Naive thymus-derived CD4-positive, alpha-beta T cell (primary cell): ENCODE measurements around the gene UBL7. TPM values are rescaled to one million over a fixed set of nuclear protein-coding genes. Genes with fewer than 3 reads are reported as not detected.

Experiments used
- ATAC-seq: fragments of 150-1000 bp; cut with Tn5 transposase; 2 replicates; pipeline ENCODE4 v1.10.0; 2021; ENCODE audit warnings: mild to moderate bottlenecking, moderate library complexity
- CTCF ChIA-PET: fragments of 350-600 bp; sonication (Branson Sonifier 250); formaldehyde crosslinking; loops from one replicate; lab custom pipeline; 2021; ENCODE audit warnings: antibody characterized with exemption; lab: Charles Lee
- POLR2A ChIA-PET: fragments of 350-600 bp; sonication (Branson Sonifier 250); formaldehyde crosslinking; loops from one replicate; lab custom pipeline; 2021; ENCODE audit warnings: antibody characterized with exemption, inconsistent platforms; lab: Charles Lee
- DNase-seq, 9 donors: peaks; one replicate each; pipeline versions ENCODE4 v3.0.0 to v3.0.0-alpha.2; 2020 to 2022; ENCODE audit warnings: mixed read lengths in 1 of 9
- H3K27ac ChIP-seq: one replicate; pipeline ENCODE4 v1.7.0; 2013; ENCODE audit warnings: mild to moderate bottlenecking, low read depth, low read length, moderate library complexity
- H3K27me3 ChIP-seq, 2 donors: one replicate each; pipeline ENCODE4 v1.7.0; 2013; ENCODE audit warnings: low read length in 2 of 2, mild to moderate bottlenecking in 2 of 2, moderate library complexity in 2 of 2; ENCODE audit not compliant: control insufficient read depth in 2 of 2, insufficient read depth in 2 of 2
- H3K36me3 ChIP-seq, 3 experiments: 1 replicate in 2 of 3; 2 replicates in 1 of 3; pipeline ENCODE4 v1.7.0; 2013; ENCODE audit warnings: low read length in 3 of 3, mild to moderate bottlenecking in 3 of 3, moderate library complexity in 1 of 3; ENCODE audit not compliant: insufficient read depth in 3 of 3, control insufficient read depth in 2 of 3
- H3K4me1 ChIP-seq, 2 donors: one replicate each; pipeline ENCODE4 v1.7.0; 2013; ENCODE audit warnings: low read length in 2 of 2, mild to moderate bottlenecking in 2 of 2, moderate library complexity in 1 of 2; ENCODE audit not compliant: control insufficient read depth in 2 of 2, insufficient read depth in 2 of 2
- H3K4me3 ChIP-seq: 2 replicates; pipeline ENCODE4 v1.7.0; 2013; ENCODE audit warnings: mild to moderate bottlenecking, low read length
- H3K9me3 ChIP-seq, 3 experiments: 1 replicate in 2 of 3; 2 replicates in 1 of 3; pipeline ENCODE4 v1.7.0; 2013; ENCODE audit warnings: low read length in 3 of 3; ENCODE audit not compliant: control insufficient read depth in 2 of 3
- H3K27ac Mint-ChIP-seq, 9 donors: one replicate each; pipeline ENCODE4 v1.8.0; 2020 to 2022; ENCODE audit warnings: mixed read lengths in 9 of 9, mild to moderate bottlenecking in 8 of 9, moderate library complexity in 5 of 9, inconsistent platforms in 2 of 9
- H3K27me3 Mint-ChIP-seq, 5 donors: one replicate each; pipeline ENCODE4 v1.8.0; 2021 to 2022; ENCODE audit warnings: mixed read lengths in 5 of 5, mild to moderate bottlenecking in 1 of 5
- H3K36me3 Mint-ChIP-seq, 5 donors: one replicate each; pipeline ENCODE4 v1.8.0; 2020 to 2022; ENCODE audit warnings: mixed read lengths in 5 of 5, mild to moderate bottlenecking in 3 of 5, inconsistent platforms in 1 of 5
- H3K4me1 Mint-ChIP-seq, 7 donors: one replicate each; pipeline ENCODE4 v1.8.0; 2020 to 2022; ENCODE audit warnings: mixed read lengths in 7 of 7, mild to moderate bottlenecking in 3 of 7, inconsistent platforms in 1 of 7
- H3K4me3 Mint-ChIP-seq, 10 donors: one replicate each; pipeline ENCODE4 v1.8.0; 2020 to 2022; ENCODE audit warnings: mild to moderate bottlenecking in 10 of 10, mixed read lengths in 10 of 10, moderate library complexity in 6 of 10, inconsistent platforms in 2 of 10
- H3K9me3 Mint-ChIP-seq, 11 donors: one replicate each; pipeline ENCODE4 v1.8.0; 2020 to 2022; ENCODE audit warnings: mixed read lengths in 11 of 11, mild to moderate bottlenecking in 4 of 11, inconsistent platforms in 1 of 11, moderate library complexity in 1 of 11
- intact Hi-C, 2 donors: fragments of 100-400 bp; cut with micrococcal nuclease; formaldehyde crosslinking; loops; one replicate each; pipeline ENCODE4 v1.15.1; 2023
- polyA plus RNA-seq, 2 donors: library from polyadenylated mRNA; unstranded; fragments of 300-500 nt; fragmentation: Illumina TruSeq; gene quantifications; one replicate each; pipeline ENCODE4 v1.2.3, GENCODE V29; 2021
- total RNA-seq, 6 experiments: library from RNA in 5 of 6; stranded (reverse) in 5 of 6; gene quantifications; 1 replicate in 5 of 6; 2 replicates in 1 of 6; pipeline ENCODE4 v1.2.3 and lab custom pipeline; 2021 to 2026

The UBL7 gene
- total and polyA plus RNA-seq, 7 experiments from 2014 or later: 20.2 to 127 (median 44.0) TPM

DNA sequence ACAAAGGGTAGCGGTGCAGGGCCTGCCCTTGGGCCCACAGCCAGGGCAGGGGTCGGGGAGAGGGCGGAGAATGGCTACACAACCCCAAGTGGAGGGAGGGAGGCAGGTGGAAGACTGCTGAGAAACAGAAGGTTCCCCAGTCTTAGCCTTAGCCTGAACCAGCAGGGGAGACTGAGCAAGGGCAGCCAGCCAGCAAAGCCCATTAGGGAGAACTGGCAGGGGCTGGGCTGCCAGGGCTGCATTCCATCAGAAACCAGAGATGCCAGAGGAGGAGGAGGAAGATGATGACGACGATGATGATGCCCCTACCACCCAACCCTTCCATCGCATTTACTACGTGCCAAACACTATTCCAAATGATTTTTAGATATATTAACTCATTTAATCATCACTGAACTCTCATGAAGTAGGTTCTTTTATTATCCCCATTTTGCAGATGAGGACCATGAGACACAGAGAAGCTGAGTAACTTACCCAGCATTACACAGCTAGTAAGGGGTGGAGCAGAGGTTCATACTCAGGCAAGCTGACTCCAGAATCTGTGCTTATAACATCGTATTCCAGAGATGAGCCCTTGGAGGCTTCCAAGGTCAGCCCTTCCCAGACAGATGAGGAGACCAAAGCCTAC lies 35.9 kb downstream of the UBL7 start:
- H3K36me3 ChIP-seq: no peaks in the 10 kb centered on the region
- H3K36me3 Mint-ChIP-seq: peaks cover 0 to 3% (median 0%) of the 10 kb centered on the region in 5 donors
- ChIA-PET CTCF (no interaction called here), POLR2A (no interaction called here)
- H3K9me3 Mint-ChIP-seq: peaks cover 0 to 1% (median 0%) of the 10 kb centered on the region in 11 donors
- H3K27ac ChIP-seq: no peak overlapping the region
- DNase-seq (no peak), ATAC-seq (no peak)
- H3K4me1 Mint-ChIP-seq: peaks cover 0 to 60% (median 5%) of the 10 kb centered on the region in 7 donors
- no peaks in the 10 kb centered on the region for H3K27me3 Mint-ChIP-seq
- H3K27me3 ChIP-seq: no peaks in the 10 kb centered on the region
- peaks cover 0 to 26% of the 10 kb centered on the region in 2 donors for H3K4me1 ChIP-seq
- no peak overlapping the region for H3K27ac Mint-ChIP-seq
- intact Hi-C loops: no loop called here
- H3K4me3 Mint-ChIP-seq: no peak overlapping the region
- no peaks in the 10 kb centered on the region for H3K9me3 ChIP-seq
- no peak overlapping the region for H3K4me3 ChIP-seq

- Mint-ChIP-seq H3K36me3 (peaks cover 0 to 3% (median 0%) of the 10 kb centered on the region in 5 donors), H3K4me3 (no peak overlapping the region), H3K9me3 (no peaks in the 10 kb centered on the region), H3K4me1 (peaks cover 0 to 57% (median 5%) of the 10 kb centered on the region in 7 donors), H3K27ac (peak overlapping the region in 2 of 9 donors; percentile 33 to 67), H3K27me3 (no peaks in the 10 kb centered on the region)
- DNase-seq (no peak), ATAC-seq (no peak)
- Histone ChIP-seq H3K4me1 (peaks cover 0 to 25% of the 10 kb centered on the region in 2 donors), H3K36me3 (no peaks in the 10 kb centered on the region), H3K4me3 (no peak overlapping the region), H3K9me3 (no peaks in the 10 kb centered on the region), H3K27ac (no peak overlapping the region), H3K27me3 (no peaks in the 10 kb centered on the region)
- ChIA-PET POLR2A (no interaction called here), CTCF (interaction anchor here (1.2 kb wide), 1 partner anchor 21 kb away, joined by 3 read pairs; no protein-coding TSS in a partner anchor)
- intact Hi-C loops: no loop called here
Observed at GRCh38 chr15:74423431-74424257, 37.3 kb downstream of the UBL7 start.

- CTCF ChIA-PET: interaction anchor here (0.6 to 1.2 kb wide), 2 partner anchors 20 to 50 kb away, joined by 3 read pairs; no protein-coding TSS in a partner anchor
- H3K9me3 ChIP-seq: no peaks in the 10 kb centered on the region
- ATAC-seq: no peak
- H3K36me3 ChIP-seq: no peaks in the 10 kb centered on the region
- peak overlapping the region in 1 of 9 donors; percentile 46 for H3K27ac Mint-ChIP-seq
- no peaks in the 10 kb centered on the region for H3K27me3 Mint-ChIP-seq
- intact Hi-C loops: no loop called here
- no peak overlapping the region for H3K4me3 ChIP-seq
- no peaks in the 10 kb centered on the region for H3K27me3 ChIP-seq
- no peak overlapping the region for H3K4me3 Mint-ChIP-seq
- POLR2A ChIA-PET: no interaction called here
- H3K4me1 ChIP-seq: peaks cover 0 to 25% of the 10 kb centered on the region in 2 donors
- no peak overlapping the region for H3K27ac ChIP-seq
- peaks cover 0 to 3% (median 0%) of the 10 kb centered on the region in 5 donors for H3K36me3 Mint-ChIP-seq
- peaks cover 0 to 50% (median 5%) of the 10 kb centered on the region in 7 donors for H3K4me1 Mint-ChIP-seq
- DNase-seq: no peak
- H3K9me3 Mint-ChIP-seq: no peaks in the 10 kb centered on the region
Observed at GRCh38 chr15:74422652-74423430, 38.1 kb downstream of the UBL7 start.

GRCh38 chr15:74422265-74422651 lies 38.7 kb downstream of the UBL7 start:
- no peak overlapping the region for H3K4me3 ChIP-seq
- ChIA-PET CTCF (interaction anchor here (0.6 kb wide), 1 partner anchor 49 kb away, joined by 3 read pairs; no protein-coding TSS in a partner anchor), POLR2A (no interaction called here)
- H3K27me3 ChIP-seq: no peaks in the 10 kb centered on the region
- no peak overlapping the region for H3K27ac ChIP-seq
- Mint-ChIP-seq H3K9me3 (no peaks in the 10 kb centered on the region), H3K4me1 (peaks cover 0 to 50% (median 5%) of the 10 kb centered on the region in 7 donors), H3K27ac (no peak overlapping the region), H3K36me3 (peaks cover 0 to 1% (median 0%) of the 10 kb centered on the region in 5 donors), H3K4me3 (no peak overlapping the region), H3K27me3 (no peaks in the 10 kb centered on the region)
- DNase-seq (no peak), ATAC-seq (no peak)
- no peaks in the 10 kb centered on the region for H3K36me3 ChIP-seq
- intact Hi-C loops: no loop called here
- no peaks in the 10 kb centered on the region for H3K9me3 ChIP-seq
- H3K4me1 ChIP-seq: peaks cover 0 to 25% of the 10 kb centered on the region in 2 donors

- ATAC-seq (no peak), DNase-seq (no peak)
- ChIA-PET POLR2A (no interaction called here), CTCF (interaction anchor here (0.6 kb wide), 1 partner anchor 48 kb away, joined by 3 read pairs; no protein-coding TSS in a partner anchor)
- peak overlapping the region in 1 of 9 donors; percentile 21 for H3K27ac Mint-ChIP-seq
- no peaks in the 10 kb centered on the region for H3K27me3 Mint-ChIP-seq
- peaks cover 0 to 1% (median 0%) of the 10 kb centered on the region in 5 donors for H3K36me3 Mint-ChIP-seq
- Histone ChIP-seq H3K4me3 (no peak overlapping the region), H3K27me3 (no peaks in the 10 kb centered on the region), H3K4me1 (peaks cover 0 to 25% of the 10 kb centered on the region in 2 donors), H3K9me3 (no peaks in the 10 kb centered on the region), H3K36me3 (no peaks in the 10 kb centered on the region), H3K27ac (no peak overlapping the region)
- intact Hi-C loops: no loop called here
- peaks cover 0 to 47% (median 5%) of the 10 kb centered on the region in 7 donors for H3K4me1 Mint-ChIP-seq
- no peak overlapping the region for H3K4me3 Mint-ChIP-seq
- no peaks in the 10 kb centered on the region for H3K9me3 Mint-ChIP-seq
Observed at GRCh38 chr15:74421302-74422245, 39.4 kb downstream of the UBL7 start.
